SK-N-SH (cell line): ENCODE results near the gene CSNK1D. TPM values are rescaled to one million over a fixed set of nuclear protein-coding genes. Genes with fewer than 3 reads are reported as not detected.
"Not testable (repeated sequence)": the region's sequence is repeated elsewhere in the genome, so short reads cannot be mapped to it uniquely, and the experiment has no call there.

ENCODE experiments used
- CTCF ChIA-PET: fragments of 300-600, 350-600 bp; formaldehyde crosslinking; extraction: SDS; loops from one replicate; lab custom pipeline; 2021; lab: Yijun Ruan, JAX
- POLR2A ChIA-PET: fragments of 350-600 bp; sonication (Branson Sonifier 250); formaldehyde crosslinking; extraction: SDS; loops from one replicate; lab custom pipeline; 2020; ENCODE audit warnings: antibody characterized with exemption, inconsistent platforms; lab: Yijun Ruan, JAX
- DNase-seq: peaks from one replicate; pipeline ENCODE4 v3.0.0; 2012
- H2AFZ ChIP-seq: fragments of 200-600 bp; sonication (generic); 2 replicates; pipeline ENCODE4 v1.8.1; 2016; ENCODE audit warnings: antibody characterized with exemption, mild to moderate bottlenecking, low read depth
- H3F3A ChIP-seq: fragments of 200-600 bp; sonication (generic); replicated peaks from 2 replicates; pipeline ENCODE3; 2016; ENCODE audit warnings: antibody characterized with exemption, mild to moderate bottlenecking; ENCODE audit not compliant: insufficient read depth
- H3K27ac ChIP-seq, 2 experiments: fragments of 200-500 bp in 1 of 2; fragments of 200-600 bp in 1 of 2; sonication (Bioruptor generic) in 1 of 2; sonication (generic), shearing (Covaris generic) in 1 of 2; 2 replicates each; pipeline versions ENCODE4 v1.5.1 to v1.6.1; 2014 to 2016; ENCODE audit warnings: low read depth in 2 of 2, inconsistent platforms in 1 of 2, low read length in 1 of 2, mild to moderate bottlenecking in 1 of 2, mixed read lengths in 1 of 2
- H3K27me3 ChIP-seq: fragments of 200-600 bp; sonication (generic), shearing (Covaris generic); 2 replicates; pipeline ENCODE4 v1.6.1; 2016; ENCODE audit warnings: mixed run types; ENCODE audit not compliant: insufficient read depth
- H3K36me3 ChIP-seq, 2 experiments: fragments of 200-500 bp in 1 of 2; fragments of 200-600 bp in 1 of 2; sonication (Bioruptor generic) in 1 of 2; sonication (generic) in 1 of 2; replicated peaks in 1 of 2; 2 replicates each; pipeline versions ENCODE3 to v1.5.1; 2014 to 2016; ENCODE audit warnings: low read length in 1 of 2, mild to moderate bottlenecking in 1 of 2; ENCODE audit not compliant: insufficient read depth in 2 of 2, control insufficient read depth in 1 of 2
- H3K4me1 ChIP-seq, 2 experiments: fragments of 200-500 bp in 1 of 2; fragments of 200-600 bp in 1 of 2; sonication (Bioruptor generic) in 1 of 2; sonication (generic), shearing (Covaris generic) in 1 of 2; 2 replicates each; pipeline versions ENCODE4 v1.5.1 to v1.6.1; 2014 to 2016; ENCODE audit warnings: low read depth in 1 of 2, low read length in 1 of 2, mixed run types in 1 of 2; ENCODE audit not compliant: insufficient read depth in 2 of 2, control insufficient read depth in 1 of 2
- H3K4me2 ChIP-seq: fragments of 200-600 bp; sonication (generic), shearing (Covaris generic); 2 replicates; pipeline ENCODE4 v1.6.1; 2017; ENCODE audit warnings: mixed run types
- H3K4me3 ChIP-seq, 2 experiments: fragments of 200-500 bp in 1 of 2; fragments of 200-600 bp in 1 of 2; sonication (Bioruptor generic) in 1 of 2; sonication (generic), shearing (Covaris generic) in 1 of 2; 2 replicates each; pipeline versions ENCODE4 v1.5.1 to v1.8.1; 2014 to 2016; ENCODE audit warnings: low read depth in 2 of 2, inconsistent platforms in 1 of 2, low read length in 1 of 2, mild to moderate bottlenecking in 1 of 2, mixed read lengths in 1 of 2, moderate library complexity in 1 of 2
- H3K79me2 ChIP-seq: fragments of 200-600 bp; sonication (generic); 2 replicates; pipeline ENCODE4 v1.8.1; 2017; ENCODE audit warnings: mild to moderate bottlenecking; ENCODE audit not compliant: insufficient read depth
- H3K9ac ChIP-seq: fragments of 200-600 bp; sonication (generic); 2 replicates; pipeline ENCODE4 v1.6.1; 2017; ENCODE audit warnings: mixed run types
- H3K9me2 ChIP-seq: fragments of 200-600 bp; sonication (generic); 2 replicates; pipeline ENCODE4 v1.6.1; 2017; ENCODE audit warnings: mixed run types
- H3K9me3 ChIP-seq: fragments of 200-600 bp; sonication (generic); 2 replicates; pipeline ENCODE4 v1.6.1; 2017; ENCODE audit warnings: mixed run types, mild to moderate bottlenecking, moderate library complexity
- H4K20me1 ChIP-seq: fragments of 200-600 bp; sonication (generic); 2 replicates; pipeline ENCODE4 v1.6.1; 2017; ENCODE audit warnings: mild to moderate bottlenecking, mixed run types; ENCODE audit not compliant: insufficient read depth
- CHD2 ChIP-seq: fragments of 150-350 bp; IDR thresholded peaks from 2 replicates; pipeline ENCODE4 v1.6.1; 2018; ENCODE audit warnings: low read length; ENCODE audit not compliant: partially characterized antibody
- ELF1 ChIP-seq: IDR thresholded peaks from 2 replicates; pipeline ENCODE4 v1.4.0; 2012
- FOSL2 ChIP-seq: IDR thresholded peaks from 2 replicates; pipeline ENCODE4 v1.4.0; 2012; ENCODE audit warnings: low read depth, mild to moderate bottlenecking, moderate library complexity, borderline replicate concordance
- FOXJ3 ChIP-seq: sonication (generic); formaldehyde crosslinking; IDR thresholded peaks from 2 replicates; pipeline ENCODE4 v1.5.1; 2020; ENCODE audit warnings: mild to moderate bottlenecking, missing genetic modification reagents
- FOXM1 ChIP-seq: IDR thresholded peaks from 2 replicates; pipeline ENCODE4 v1.4.0; 2012; ENCODE audit warnings: low read depth, mild to moderate bottlenecking
- GABPA ChIP-seq: IDR thresholded peaks from 2 replicates; pipeline ENCODE4 v1.4.0; 2012; ENCODE audit warnings: low read depth, mild to moderate bottlenecking
- MXI1 ChIP-seq: IDR thresholded peaks from 2 replicates; pipeline ENCODE4 v1.6.1; 2012; ENCODE audit warnings: mild to moderate bottlenecking, low read depth, low read length, improper control_type of control experiment
- NRF1 ChIP-seq: IDR thresholded peaks from 2 replicates; pipeline ENCODE4 v1.6.1; 2012; ENCODE audit warnings: low read depth, mild to moderate bottlenecking, low read length
- RXRA ChIP-seq: IDR thresholded peaks from 2 replicates; pipeline ENCODE4 v1.4.0; 2012; ENCODE audit warnings: low read depth, mild to moderate bottlenecking, borderline replicate concordance
- SIN3A ChIP-seq: IDR thresholded peaks from 2 replicates; pipeline ENCODE4 v1.6.1; 2012; ENCODE audit warnings: low read depth, mild to moderate bottlenecking, low read length, moderate library complexity, borderline replicate concordance
- SMC3 ChIP-seq: IDR thresholded peaks from 2 replicates; pipeline ENCODE4 v1.6.1; 2012; ENCODE audit warnings: low read depth, low read length, improper control_type of control experiment
- TCF12 ChIP-seq: IDR thresholded peaks from 2 replicates; pipeline ENCODE4 v1.4.0; 2012
- YY1 ChIP-seq: IDR thresholded peaks from 2 replicates; pipeline ENCODE4 v1.4.0; 2012; ENCODE audit warnings: low read depth, mild to moderate bottlenecking
- WGBS: methylation state at CpG from one replicate; pipeline ENCODE4 v1.1.6; 2017; ENCODE audit warnings: low lambda C conversion rate; 5-methylcytosine and 5-hydroxymethylcytosine counted together
- polyA plus RNA-seq, 3 experiments: library from polyadenylated mRNA; depleted of rRNA; stranded (reverse); fragments of >200 nt; gene quantifications; 2 replicates each; pipeline ENCODE4 v1.2.3, GENCODE V29; 2012
- TF ChIP-seq, protein P1 (sequence below): IDR thresholded peaks from 2 replicates; pipeline ENCODE4 v1.4.0; 2012; ENCODE audit warnings: low read depth, borderline replicate concordance
- TF ChIP-seq, protein P2 (sequence below): IDR thresholded peaks from 2 replicates; pipeline ENCODE4; 2012
- TF ChIP-seq, protein P3 (sequence below): fragments of 200-600 bp; sonication (generic); IDR thresholded peaks from 2 replicates; pipeline ENCODE4 v1.6.1; 2017; ENCODE audit warnings: antibody characterized with exemption, mild to moderate bottlenecking, moderate library complexity
- TF ChIP-seq, protein P4 (sequence below): IDR thresholded peaks from 2 replicates; pipeline ENCODE4 v1.4.0; 2012; ENCODE audit warnings: low read depth
- TF ChIP-seq, protein P5 (sequence below): fragments of 150-350 bp; IDR thresholded peaks from 2 replicates; pipeline ENCODE4 v1.6.1; 2017; ENCODE audit warnings: antibody characterized with exemption, low read length, low read depth, borderline replicate concordance

Gene CSNK1D
- polyA plus RNA-seq, 1 of the 3 experiments (the other 2 are of a cell fraction) = 216 TPM

DNA sequence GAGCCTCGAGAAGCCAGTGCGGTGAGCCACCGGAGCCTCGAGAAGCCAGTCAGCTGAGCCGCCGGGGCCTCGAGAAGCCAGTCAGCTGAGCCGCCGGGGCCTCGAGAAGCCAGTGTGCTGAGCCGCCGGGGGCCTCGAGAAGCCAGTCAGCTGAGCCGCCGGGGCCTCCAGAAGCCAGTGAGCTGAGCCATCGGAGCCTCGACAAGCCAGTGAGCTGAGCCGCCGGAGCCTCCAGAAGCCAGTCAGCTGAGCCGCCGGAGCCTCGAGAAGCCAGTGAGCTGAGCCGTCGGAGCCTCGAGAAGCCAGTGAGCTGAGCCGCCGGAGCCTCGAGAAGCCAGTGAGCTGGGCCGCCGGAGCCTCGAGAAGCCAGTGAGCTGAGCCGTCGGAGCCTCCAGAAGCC is 18.8 kb downstream of the CSNK1D start:
- 96% methylated on average over 28 of the region's 33 CpGs for WGBS

DNA sequence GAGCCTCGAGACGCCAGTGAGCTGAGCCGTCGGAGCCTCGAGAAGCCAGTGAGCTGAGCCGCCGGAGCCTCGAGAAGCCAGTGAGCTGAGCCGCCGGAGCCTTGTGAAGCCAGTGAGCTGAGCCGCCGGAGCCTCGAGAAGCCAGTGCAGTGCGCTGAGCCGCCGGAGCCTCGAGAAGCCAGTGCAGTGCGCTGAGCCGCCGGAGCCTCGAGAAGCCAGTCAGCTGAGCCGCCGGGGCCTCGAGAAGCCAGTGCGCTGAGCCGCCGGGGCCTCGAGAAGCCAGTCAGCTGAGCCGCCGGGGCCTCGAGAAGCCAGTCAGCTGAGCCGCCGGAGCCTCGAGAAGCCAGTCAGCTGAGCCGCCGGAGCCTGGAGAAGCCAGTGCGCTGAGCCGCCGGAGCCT is 19.4 kb downstream of the CSNK1D start:
- H3K4me3 ChIP-seq, H3K4me2 ChIP-seq, H3K27me3 ChIP-seq, H2AFZ ChIP-seq, DNase-seq, H3K9me3 ChIP-seq, H3K9me2 ChIP-seq, H3K9ac ChIP-seq, H3K27ac ChIP-seq, H3K4me1 ChIP-seq: not testable (repeated sequence)
- 97% methylated on average over 19 of the region's 39 CpGs for WGBS
- POLR2A ChIA-PET = interaction anchor here (0.6 to 0.7 kb wide), 2 partner anchors 14 to 70 kb away, joined by 3 to 6 read pairs; no protein-coding TSS in a partner anchor
- CTCF ChIA-PET = interaction anchor here (1.2 to 1.3 kb wide), 2 partner anchors 48 to 171 kb away, joined by 3 to 4 read pairs; no protein-coding TSS in a partner anchor
- H3K36me3 ChIP-seq = peaks cover 81 to 84% of the 10 kb centered on the region in 2 experiments
- H3K79me2 ChIP-seq = peaks cover 85% of the 10 kb centered on the region
- peaks cover 84% of the 10 kb centered on the region for H4K20me1 ChIP-seq
- peaks cover 21% of the 10 kb centered on the region for H3F3A ChIP-seq

More for the DNA sequence above, 18.8 kb downstream of the CSNK1D start:
- H3K9ac ChIP-seq, H3K4me1 ChIP-seq, H3K4me3 ChIP-seq, H3K27me3 ChIP-seq, H3K27ac ChIP-seq, H2AFZ ChIP-seq, H3K9me3 ChIP-seq, DNase-seq, H3K9me2 ChIP-seq, H3K4me2 ChIP-seq: not testable (repeated sequence)
- CTCF ChIA-PET = interaction anchor here (0.8 to 2.2 kb wide), 6 partner anchors 8 to 170 kb away, joined by 3 to 7 read pairs (median 3); no protein-coding TSS in a partner anchor
- Histone ChIP-seq H4K20me1 (peaks cover 84% of the 10 kb centered on the region), H3K36me3 (peaks cover 81 to 84% of the 10 kb centered on the region in 2 experiments), H3F3A (peaks cover 21% of the 10 kb centered on the region), H3K79me2 (peaks cover 85% of the 10 kb centered on the region)
- POLR2A ChIA-PET = interaction anchor here (0.6 to 0.9 kb wide), 4 partner anchors 9 to 71 kb away, joined by 3 to 6 read pairs (median 4); no protein-coding TSS in a partner anchor

DNA sequence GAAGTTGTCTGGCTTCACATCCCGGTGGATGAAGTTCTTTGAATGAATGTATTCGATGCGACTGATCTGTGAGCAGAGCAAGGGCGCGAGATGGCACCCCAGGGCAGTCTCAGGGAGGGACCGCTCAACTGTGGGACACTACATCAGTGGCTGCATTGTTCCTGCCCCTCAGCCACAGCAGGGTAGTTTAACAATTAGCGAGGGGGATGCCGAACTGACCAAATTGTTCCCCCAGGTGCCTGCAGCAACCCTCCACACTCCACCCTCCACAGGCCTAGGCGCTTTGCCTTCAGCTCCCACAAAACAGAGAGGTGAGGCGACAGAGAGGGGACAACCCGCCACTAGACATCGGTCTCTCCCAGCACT is 20.3 kb downstream of the CSNK1D start:
- Histone ChIP-seq H3K27me3 (no peaks in the 10 kb centered on the region), H3K4me1 (no peaks in the 10 kb centered on the region), H3K9ac (no peak overlapping the region), H2AFZ (no peak overlapping the region), H3K4me2 (no peak overlapping the region), H3K79me2 (peaks cover 85% of the 10 kb centered on the region), H4K20me1 (peaks cover 85% of the 10 kb centered on the region), H3K9me2 (no peaks in the 10 kb centered on the region), H3K36me3 (peaks cover 76 to 81% of the 10 kb centered on the region in 2 experiments), H3F3A (peaks cover 21% of the 10 kb centered on the region), H3K9me3 (no peaks in the 10 kb centered on the region), H3K4me3 (no peak overlapping the region), H3K27ac (no peak overlapping the region)
- CTCF ChIA-PET = interaction anchor here (1.0 to 1.2 kb wide), 2 partner anchors 11 to 47 kb away, joined by 4 read pairs; no protein-coding TSS in a partner anchor
- POLR2A ChIA-PET = interaction anchor here (0.6 kb wide), 1 partner anchor 45 kb away, joined by 3 read pairs; no protein-coding TSS in a partner anchor
- DNase-seq = no peak
- 98% methylated on average over 12 of the region's 12 CpGs for WGBS
- TF ChIP-seq MXI1 (no peak), SIN3A (no peak), ELF1 (no peak), YY1 (no peak), FOXM1 (no peak), CHD2 (no peak), RXRA (no peak), GABPA (no peak), TCF12 (no peak), NRF1 (no peak), SMC3 (no peak), FOSL2 (no peak), FOXJ3 (CRISPR knock-in tag) (no peak)
- TF ChIP-seq, protein P1, sequence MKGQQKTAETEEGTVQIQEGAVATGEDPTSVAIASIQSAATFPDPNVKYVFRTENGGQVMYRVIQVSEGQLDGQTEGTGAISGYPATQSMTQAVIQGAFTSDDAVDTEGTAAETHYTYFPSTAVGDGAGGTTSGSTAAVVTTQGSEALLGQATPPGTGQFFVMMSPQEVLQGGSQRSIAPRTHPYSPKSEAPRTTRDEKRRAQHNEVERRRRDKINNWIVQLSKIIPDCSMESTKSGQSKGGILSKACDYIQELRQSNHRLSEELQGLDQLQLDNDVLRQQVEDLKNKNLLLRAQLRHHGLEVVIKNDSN = no peak
- TF ChIP-seq, protein P2, sequence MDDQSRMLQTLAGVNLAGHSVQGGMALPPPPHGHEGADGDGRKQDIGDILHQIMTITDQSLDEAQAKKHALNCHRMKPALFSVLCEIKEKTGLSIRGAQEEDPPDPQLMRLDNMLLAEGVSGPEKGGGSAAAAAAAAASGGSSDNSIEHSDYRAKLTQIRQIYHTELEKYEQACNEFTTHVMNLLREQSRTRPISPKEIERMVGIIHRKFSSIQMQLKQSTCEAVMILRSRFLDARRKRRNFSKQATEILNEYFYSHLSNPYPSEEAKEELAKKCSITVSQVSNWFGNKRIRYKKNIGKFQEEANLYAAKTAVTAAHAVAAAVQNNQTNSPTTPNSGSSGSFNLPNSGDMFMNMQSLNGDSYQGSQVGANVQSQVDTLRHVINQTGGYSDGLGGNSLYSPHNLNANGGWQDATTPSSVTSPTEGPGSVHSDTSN = no peak
- TF ChIP-seq, protein P3, sequence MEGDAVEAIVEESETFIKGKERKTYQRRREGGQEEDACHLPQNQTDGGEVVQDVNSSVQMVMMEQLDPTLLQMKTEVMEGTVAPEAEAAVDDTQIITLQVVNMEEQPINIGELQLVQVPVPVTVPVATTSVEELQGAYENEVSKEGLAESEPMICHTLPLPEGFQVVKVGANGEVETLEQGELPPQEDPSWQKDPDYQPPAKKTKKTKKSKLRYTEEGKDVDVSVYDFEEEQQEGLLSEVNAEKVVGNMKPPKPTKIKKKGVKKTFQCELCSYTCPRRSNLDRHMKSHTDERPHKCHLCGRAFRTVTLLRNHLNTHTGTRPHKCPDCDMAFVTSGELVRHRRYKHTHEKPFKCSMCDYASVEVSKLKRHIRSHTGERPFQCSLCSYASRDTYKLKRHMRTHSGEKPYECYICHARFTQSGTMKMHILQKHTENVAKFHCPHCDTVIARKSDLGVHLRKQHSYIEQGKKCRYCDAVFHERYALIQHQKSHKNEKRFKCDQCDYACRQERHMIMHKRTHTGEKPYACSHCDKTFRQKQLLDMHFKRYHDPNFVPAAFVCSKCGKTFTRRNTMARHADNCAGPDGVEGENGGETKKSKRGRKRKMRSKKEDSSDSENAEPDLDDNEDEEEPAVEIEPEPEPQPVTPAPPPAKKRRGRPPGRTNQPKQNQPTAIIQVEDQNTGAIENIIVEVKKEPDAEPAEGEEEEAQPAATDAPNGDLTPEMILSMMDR = no peak
- TF ChIP-seq, protein P4, sequence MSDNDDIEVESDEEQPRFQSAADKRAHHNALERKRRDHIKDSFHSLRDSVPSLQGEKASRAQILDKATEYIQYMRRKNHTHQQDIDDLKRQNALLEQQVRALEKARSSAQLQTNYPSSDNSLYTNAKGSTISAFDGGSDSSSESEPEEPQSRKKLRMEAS = no peak
- TF ChIP-seq, protein P5, sequence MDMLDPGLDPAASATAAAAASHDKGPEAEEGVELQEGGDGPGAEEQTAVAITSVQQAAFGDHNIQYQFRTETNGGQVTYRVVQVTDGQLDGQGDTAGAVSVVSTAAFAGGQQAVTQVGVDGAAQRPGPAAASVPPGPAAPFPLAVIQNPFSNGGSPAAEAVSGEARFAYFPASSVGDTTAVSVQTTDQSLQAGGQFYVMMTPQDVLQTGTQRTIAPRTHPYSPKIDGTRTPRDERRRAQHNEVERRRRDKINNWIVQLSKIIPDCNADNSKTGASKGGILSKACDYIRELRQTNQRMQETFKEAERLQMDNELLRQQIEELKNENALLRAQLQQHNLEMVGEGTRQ = no peak
